Astrocyte (in vitro differentiated cells and primary cell): ENCODE measurements around the gene TBC1D10B. TPM values are rescaled to one million over a fixed set of nuclear protein-coding genes. Genes with fewer than 3 reads are reported as not detected.
A peak's percentile ranks its signal among the peaks of the same experiment; 100 is the strongest.

Source experiments
- DNase-seq: peaks from one replicate; pipeline ENCODE4 v3.0.0-alpha.2; 2010; ENCODE audit warnings: low read depth
- FAIRE-seq: peaks from 2 replicates; lab custom pipeline; 2011; peaks lifted over from hg19 to GRCh38; lab: Jason Lieb, UNC
- H2AFZ ChIP-seq: 2 replicates; pipeline ENCODE4 v1.6.0; 2012; ENCODE audit warnings: low read depth, low read length, inconsistent platforms
- H3K27ac ChIP-seq: 2 replicates; pipeline ENCODE4 v1.5.1; 2011; ENCODE audit warnings: low read depth, low read length, inconsistent platforms
- H3K27me3 ChIP-seq: 2 replicates; pipeline ENCODE4 v1.6.0; 2011; ENCODE audit warnings: low read length, inconsistent platforms; ENCODE audit not compliant: insufficient read depth
- H3K36me3 ChIP-seq: 2 replicates; pipeline ENCODE4 v1.5.1; 2011; ENCODE audit warnings: low read length, inconsistent platforms; ENCODE audit not compliant: insufficient read depth
- H3K4me1 ChIP-seq: 2 replicates; pipeline ENCODE4 v1.5.1; 2011; ENCODE audit warnings: low read length, inconsistent platforms; ENCODE audit not compliant: insufficient read depth
- H3K4me2 ChIP-seq: 2 replicates; pipeline ENCODE4 v1.6.0; 2012; ENCODE audit warnings: low read length, inconsistent platforms
- H3K4me3 ChIP-seq: 2 replicates; pipeline ENCODE4 v1.5.1; 2011; ENCODE audit warnings: low read depth, mild to moderate bottlenecking, low read length, inconsistent platforms; ENCODE audit not compliant: insufficient read depth
- H3K79me2 ChIP-seq: 2 replicates; pipeline ENCODE4 v1.6.0; 2012; ENCODE audit warnings: mild to moderate bottlenecking, low read length, inconsistent platforms; ENCODE audit not compliant: insufficient read depth
- H3K9ac ChIP-seq: 2 replicates; pipeline ENCODE4 v1.6.0; 2012; ENCODE audit warnings: mild to moderate bottlenecking, low read length, inconsistent platforms
- H3K9me3 ChIP-seq: 2 replicates; pipeline ENCODE4 v1.5.1; 2012; ENCODE audit warnings: low read depth, mild to moderate bottlenecking, low read length, inconsistent platforms; ENCODE audit not compliant: insufficient read depth
- H4K20me1 ChIP-seq: 2 replicates; pipeline ENCODE4 v1.6.0; 2012; ENCODE audit warnings: low read length, inconsistent platforms; ENCODE audit not compliant: insufficient read depth
- H3K27ac Mint-ChIP-seq: one replicate; pipeline ENCODE4 v1.8.0; 2021; ENCODE audit warnings: mild to moderate bottlenecking, mixed read lengths; ENCODE audit not compliant: unreplicated experiment
- H3K27me3 Mint-ChIP-seq: one replicate; pipeline ENCODE4 v1.8.0; 2021; ENCODE audit warnings: low read depth, mixed read lengths; ENCODE audit not compliant: unreplicated experiment
- H3K36me3 Mint-ChIP-seq: one replicate; pipeline ENCODE4 v1.8.0; 2021; ENCODE audit warnings: low read depth, mixed read lengths; ENCODE audit not compliant: unreplicated experiment
- H3K4me1 Mint-ChIP-seq: one replicate; pipeline ENCODE4 v1.8.0; 2021; ENCODE audit warnings: low read depth, mixed read lengths; ENCODE audit not compliant: unreplicated experiment
- H3K4me3 Mint-ChIP-seq: one replicate; pipeline ENCODE4 v1.8.0; 2021; ENCODE audit warnings: mild to moderate bottlenecking, moderate library complexity, mixed read lengths; ENCODE audit not compliant: unreplicated experiment
- H3K9me3 Mint-ChIP-seq: one replicate; pipeline ENCODE4 v1.8.0; 2021; ENCODE audit warnings: mild to moderate bottlenecking, mixed read lengths; ENCODE audit not compliant: unreplicated experiment
- CTCF ChIP-seq: IDR thresholded peaks from 2 replicates; pipeline ENCODE4 v1.5.1; 2011; ENCODE audit warnings: low read depth, mild to moderate bottlenecking, inconsistent platforms, low read length, moderate library complexity; ENCODE audit not compliant: insufficient read depth
- EZH2 ChIP-seq: IDR thresholded peaks from 2 replicates; pipeline ENCODE4 v1.6.1; 2012; ENCODE audit warnings: mild to moderate bottlenecking, low read length, inconsistent platforms; ENCODE audit not compliant: insufficient read depth
- total RNA-seq: library from RNA; stranded (reverse); gene quantifications from 2 replicates; pipeline ENCODE4 v1.2.1, GENCODE V29; 2021

TBC1D10B gene
- total RNA-seq, 1 donor from 2014 or later = 50.8 TPM

- Mint-ChIP-seq H3K9me3 (no peaks in the 10 kb centered on the region), H3K36me3 (peaks cover 10% of the 10 kb centered on the region), H3K27ac (no peak overlapping the region), H3K4me3 (peak overlapping the region; percentile 73), H3K4me1 (peaks cover 13% of the 10 kb centered on the region), H3K27me3 (no peaks in the 10 kb centered on the region)
- Histone ChIP-seq H4K20me1 (no peaks in the 10 kb centered on the region), H3K27me3 (no peaks in the 10 kb centered on the region), H3K4me2 (no peak overlapping the region), H3K4me3 (no peak overlapping the region), H3K79me2 (peaks cover 22% of the 10 kb centered on the region), H3K9me3 (no peaks in the 10 kb centered on the region), H3K27ac (no peak overlapping the region), H3K4me1 (peaks cover 15% of the 10 kb centered on the region), H3K36me3 (peaks cover 5% of the 10 kb centered on the region), H2AFZ (no peak overlapping the region), H3K9ac (no peak overlapping the region)
- TF ChIP-seq EZH2 = no peak
- no peak for DNase-seq
- no peak for FAIRE-seq
Observed at GRCh38 chr16:30401768-30402425, 31.6 kb upstream of the TBC1D10B start.

GRCh38 chr16:30399435-30400186, 29.3 kb upstream of the TBC1D10B start:
- H3K4me2 ChIP-seq = peak overlapping the region; percentile 88
- peaks cover 5% of the 10 kb centered on the region for H3K36me3 ChIP-seq
- H3K4me1 ChIP-seq = peaks cover 18% of the 10 kb centered on the region
- H3K4me1 Mint-ChIP-seq = peaks cover 14% of the 10 kb centered on the region
- H3K27me3 ChIP-seq = no peaks in the 10 kb centered on the region
- H3K9me3 Mint-ChIP-seq = peaks cover 3% of the 10 kb centered on the region
- no peaks in the 10 kb centered on the region for H4K20me1 ChIP-seq
- peaks cover 13% of the 10 kb centered on the region for H3K36me3 Mint-ChIP-seq
- H3K4me3 Mint-ChIP-seq = peak overlapping the region; percentile 85
- peaks cover 42% of the 10 kb centered on the region for H3K79me2 ChIP-seq
- no peaks in the 10 kb centered on the region for H3K9me3 ChIP-seq
- peak overlapping the region; percentile 91 for H3K27ac Mint-ChIP-seq
- DNase-seq = no peak
- peak overlapping the region; percentile 87 for H3K27ac ChIP-seq
- H3K9ac ChIP-seq = peak overlapping the region; percentile 84
- peak overlapping the region; percentile 75 for H2AFZ ChIP-seq
- no peak for FAIRE-seq
- TF ChIP-seq EZH2 (no peak), CTCF (no peak)
- peak overlapping the region; percentile 60 for H3K4me3 ChIP-seq
- no peaks in the 10 kb centered on the region for H3K27me3 Mint-ChIP-seq

DNA sequence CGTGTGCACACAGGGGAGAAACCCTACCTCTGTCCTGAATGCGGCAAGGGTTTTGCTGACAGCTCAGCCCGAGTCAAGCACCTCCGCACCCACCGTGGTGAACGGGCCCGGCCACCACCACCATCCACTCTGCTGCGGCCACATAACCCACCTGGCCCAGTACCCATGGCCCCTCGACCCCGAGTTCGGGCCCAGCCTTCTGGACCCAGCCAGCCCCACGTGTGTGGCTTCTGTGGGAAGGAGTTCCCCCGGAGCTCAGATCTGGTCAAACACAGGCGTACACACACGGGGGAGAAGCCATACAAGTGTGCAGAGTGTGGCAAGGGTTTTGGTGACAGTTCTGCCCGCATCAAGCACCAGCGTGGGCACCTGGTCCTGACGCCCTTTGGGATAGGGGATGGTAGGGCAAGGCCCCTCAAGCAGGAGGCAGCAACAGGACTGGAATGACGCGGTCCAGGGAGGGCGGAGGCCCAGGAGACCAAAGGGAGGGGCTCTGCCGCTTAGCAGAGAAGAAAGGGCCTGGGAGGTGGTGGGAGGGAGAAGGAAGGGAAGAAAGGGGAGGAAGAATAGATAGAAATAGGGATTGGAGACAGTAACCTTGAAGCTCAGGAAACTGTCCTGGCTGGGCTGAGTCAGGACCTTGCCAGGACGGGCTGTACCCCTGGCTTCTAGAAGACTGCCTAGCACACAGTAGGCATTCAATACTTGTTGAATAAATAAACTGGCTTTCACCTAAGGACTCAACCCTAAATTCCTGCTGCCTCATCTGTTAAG, 28.6 kb upstream of the TBC1D10B start:
- peak overlapping the region; percentile 88 for H3K4me2 ChIP-seq
- no peak for FAIRE-seq
- no peak overlapping the region for H3K4me3 ChIP-seq

More for the DNA sequence above, 28.6 kb upstream of the TBC1D10B start:
- peaks cover 13% of the 10 kb centered on the region for H3K36me3 Mint-ChIP-seq
- peaks cover 25% of the 10 kb centered on the region for H3K4me1 ChIP-seq
- H3K27ac ChIP-seq = peak overlapping the region; percentile 20
- peak overlapping the region; percentile 66 for H3K27ac Mint-ChIP-seq
- peaks cover 3% of the 10 kb centered on the region for H3K9me3 Mint-ChIP-seq
- H3K27me3 ChIP-seq = no peaks in the 10 kb centered on the region
- no peak for DNase-seq
- TF ChIP-seq CTCF (no peak), EZH2 (no peak)
- no peaks in the 10 kb centered on the region for H3K9me3 ChIP-seq
- peaks cover 20% of the 10 kb centered on the region for H3K4me1 Mint-ChIP-seq
- peaks cover 42% of the 10 kb centered on the region for H3K79me2 ChIP-seq
- no peaks in the 10 kb centered on the region for H3K27me3 Mint-ChIP-seq
- peaks cover 5% of the 10 kb centered on the region for H3K36me3 ChIP-seq
- peak overlapping the region; percentile 84 for H3K9ac ChIP-seq
- H3K4me3 Mint-ChIP-seq = peak overlapping the region; percentile 85
- no peak overlapping the region for H2AFZ ChIP-seq
- H4K20me1 ChIP-seq = no peaks in the 10 kb centered on the region
